ENCODE measurements around the gene KCNN2.

Gene KCNN2

GRCh38 chr5:114362977-114363761 lies 1.3 kb downstream of the KCNN2 start:
- DNase-seq = no peak

- DNase-seq = no peak
These were observed 2.0 kb downstream of the KCNN2 start for GRCh38 chr5:114363837-114364236.

GRCh38 chr5:114367029-114367428 lies 5.2 kb downstream of the KCNN2 start:
- DNase-seq = no peak

GRCh38 chr5:114369680-114370417 lies 8.0 kb downstream of the KCNN2 start:
- DNase-seq = no peak

- no peak for DNase-seq
These were observed 15.4 kb downstream of the KCNN2 start for GRCh38 chr5:114377050-114377844.

- DNase-seq = no peak
These were observed 16.1 kb downstream of the KCNN2 start for GRCh38 chr5:114377946-114378345.

GRCh38 chr5:114380721-114381120 lies 18.9 kb downstream of the KCNN2 start:
- DNase-seq = no peak

GRCh38 chr5:114387433-114387832 lies 25.6 kb downstream of the KCNN2 start:
- DNase-seq = no peak

- DNase-seq = no peak
These were observed 28.6 kb downstream of the KCNN2 start for GRCh38 chr5:114390431-114390830.

- DNase-seq = no peak
These were observed 29.5 kb downstream of the KCNN2 start for GRCh38 chr5:114391321-114391720.

- no peak for DNase-seq
These were observed 31.3 kb downstream of the KCNN2 start for GRCh38 chr5:114393159-114393558.

- no peak for DNase-seq
These were observed 40.3 kb downstream of the KCNN2 start for GRCh38 chr5:114402206-114402605.

GRCh38 chr5:114407783-114408182 lies 45.9 kb downstream of the KCNN2 start:
- no peak for DNase-seq

- DNase-seq = no peak
These were observed 47.0 kb downstream of the KCNN2 start for GRCh38 chr5:114408847-114409246.

GRCh38 chr5:114411380-114411931 lies 49.6 kb downstream of the KCNN2 start:
- DNase-seq = no peak

- no peak for DNase-seq
These were observed 50.8 kb downstream of the KCNN2 start for GRCh38 chr5:114412510-114413171.

- no peak for DNase-seq
These were observed 53.9 kb downstream of the KCNN2 start for GRCh38 chr5:114415760-114416159.

GRCh38 chr5:114416254-114416653 lies 54.4 kb downstream of the KCNN2 start:
- DNase-seq = no peak

GRCh38 chr5:114417519-114417918 lies 55.6 kb downstream of the KCNN2 start:
- DNase-seq = no peak

- no peak for DNase-seq
These were observed 56.6 kb downstream of the KCNN2 start for GRCh38 chr5:114418176-114419066.

- DNase-seq = no peak
These were observed 57.2 kb downstream of the KCNN2 start for GRCh38 chr5:114419067-114419388.

- DNase-seq = no peak
These were observed 58.1 kb downstream of the KCNN2 start for GRCh38 chr5:114419959-114420358.
